OCI-LY3 (cell line): ENCODE results near the gene NUBPL.

Source experiments
- CTCF ChIP-seq: fragments of 200-600, 300-600 bp; sonication (generic); IDR thresholded peaks from 2 replicates; pipeline ENCODE4 v1.5.1; 2014; ENCODE audit warnings: antibody characterized with exemption, low read length, low read depth
- EZH2phosphoT487 ChIP-seq: fragments of 200-600 bp; shearing (Covaris generic); IDR thresholded peaks from 2 replicates; pipeline ENCODE4 v1.6.1; 2018; ENCODE audit warnings: antibody characterized with exemption, mixed run types, low read depth

- no peak for TF ChIP-seq EZH2phosphoT487
- no peak for TF ChIP-seq CTCF
These were observed 447 bp upstream of the NUBPL start for GRCh38 chr14:31560759-31561154.
